CD4-positive, CD25-positive, alpha-beta regulatory T cell (primary cell): ENCODE measurements around the gene SYT1. TPM values are rescaled to one million over a fixed set of nuclear protein-coding genes. Genes with fewer than 3 reads are reported as not detected.
"Not testable (repeated sequence)": the region's sequence is repeated elsewhere in the genome, so short reads cannot be mapped to it uniquely, and the experiment has no call there.

Experiments used
- ATAC-seq, 2 donors: fragments of 150-1000 bp; cut with Tn5 transposase; one replicate each; pipeline ENCODE4 v1.10.0; 2021; ENCODE audit warnings: low read depth in 2 of 2, moderate number of reproducible peaks in 2 of 2, moderate library complexity in 1 of 2
- DNase-seq, 3 donors: peaks; one replicate each; pipeline versions ENCODE4 v3.0.0 to v3.0.0-alpha.2; 2012 to 2022; ENCODE audit warnings: mixed read lengths in 1 of 3
- H3K27ac ChIP-seq: one replicate; pipeline ENCODE4 v1.7.0; 2013; ENCODE audit warnings: mild to moderate bottlenecking, low read length; ENCODE audit not compliant: insufficient read depth, poor library complexity, severe bottlenecking
- H3K27me3 ChIP-seq: one replicate; pipeline ENCODE4 v1.7.0; 2013; ENCODE audit warnings: low read length; ENCODE audit not compliant: control insufficient read depth, insufficient read depth
- H3K36me3 ChIP-seq: one replicate; pipeline ENCODE4 v1.7.0; 2013; ENCODE audit warnings: mild to moderate bottlenecking, low read length, moderate library complexity; ENCODE audit not compliant: control insufficient read depth, insufficient read depth
- H3K4me1 ChIP-seq: 2 replicates; pipeline ENCODE4 v1.7.0; 2013; ENCODE audit warnings: mild to moderate bottlenecking, low read length; ENCODE audit not compliant: insufficient read depth, control insufficient read depth, poor library complexity, severe bottlenecking
- H3K4me3 ChIP-seq: one replicate; pipeline ENCODE4 v1.7.0; 2013; ENCODE audit warnings: low read depth, mild to moderate bottlenecking, low read length, moderate library complexity
- H3K9me3 ChIP-seq, 2 experiments: 1 replicate in 1 of 2; 2 replicates in 1 of 2; pipeline ENCODE4 v1.7.0; 2013; ENCODE audit warnings: low read length in 2 of 2, mild to moderate bottlenecking in 1 of 2, moderate library complexity in 1 of 2; ENCODE audit not compliant: control insufficient read depth in 2 of 2
- H3K27ac Mint-ChIP-seq, 3 donors: one replicate each; pipeline ENCODE4 v1.8.0; 2020 to 2022; ENCODE audit warnings: mild to moderate bottlenecking in 3 of 3, mixed read lengths in 3 of 3, moderate library complexity in 2 of 3
- H3K27me3 Mint-ChIP-seq: one replicate; pipeline ENCODE4 v1.8.0; 2022; ENCODE audit warnings: mild to moderate bottlenecking, mixed read lengths
- H3K36me3 Mint-ChIP-seq: one replicate; pipeline ENCODE4 v1.8.0; 2020; ENCODE audit warnings: mixed read lengths
- H3K4me1 Mint-ChIP-seq, 4 donors: one replicate each; pipeline ENCODE4 v1.8.0; 2020 to 2022; ENCODE audit warnings: mixed read lengths in 4 of 4, mild to moderate bottlenecking in 1 of 4
- H3K4me3 Mint-ChIP-seq, 4 donors: one replicate each; pipeline ENCODE4 v1.8.0; 2020 to 2022; ENCODE audit warnings: mild to moderate bottlenecking in 4 of 4, mixed read lengths in 4 of 4, moderate library complexity in 3 of 4
- H3K9me3 Mint-ChIP-seq, 7 donors: one replicate each; pipeline ENCODE4 v1.8.0; 2020 to 2022; ENCODE audit warnings: mixed read lengths in 7 of 7, mild to moderate bottlenecking in 3 of 7, moderate library complexity in 2 of 7
- polyA plus RNA-seq, 4 donors: library from polyadenylated mRNA; unstranded; fragments of 300-500 nt; fragmentation: Illumina TruSeq; gene quantifications; one replicate each; pipeline ENCODE4 v1.2.3, GENCODE V29; 2021
- total RNA-seq: library from RNA; stranded (reverse); gene quantifications from one replicate; pipeline ENCODE4 v1.2.3, GENCODE V29; 2022

Gene SYT1
- total and polyA plus RNA-seq, 5 donors from 2014 or later = not detected

DNA sequence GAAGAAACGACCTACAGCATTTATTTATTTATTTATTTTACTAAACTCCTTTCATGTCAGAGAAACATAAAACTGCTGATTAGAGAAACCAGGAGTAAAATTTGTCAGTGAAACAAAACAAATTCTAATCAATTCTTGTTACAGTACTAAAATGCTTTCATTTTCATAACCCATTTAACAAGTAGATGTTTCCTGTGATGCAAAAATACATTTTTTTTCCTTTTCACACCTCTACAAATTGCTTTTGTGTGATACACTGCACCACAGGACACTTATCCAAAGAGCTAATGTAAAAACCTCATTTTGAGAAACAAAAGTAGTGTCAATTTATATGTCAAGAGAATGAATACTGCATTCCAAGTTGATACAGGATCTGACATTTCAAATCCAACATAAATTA lies 155.1 kb downstream of the SYT1 start:
- Histone ChIP-seq H3K4me1 (no peaks in the 10 kb centered on the region), H3K9me3 (no peaks in the 10 kb centered on the region), H3K4me3 (no peak overlapping the region), H3K27ac (no peak overlapping the region), H3K36me3 (no peaks in the 10 kb centered on the region), H3K27me3 (no peaks in the 10 kb centered on the region)
- Mint-ChIP-seq H3K4me3 (no peak overlapping the region), H3K4me1 (no peaks in the 10 kb centered on the region), H3K27ac (no peak overlapping the region), H3K9me3 (peaks cover 2 to 15% (median 7%) of the 10 kb centered on the region in 7 donors), H3K27me3 (no peaks in the 10 kb centered on the region), H3K36me3 (no peaks in the 10 kb centered on the region)
- ATAC-seq (no peak), DNase-seq (no peak)

DNA sequence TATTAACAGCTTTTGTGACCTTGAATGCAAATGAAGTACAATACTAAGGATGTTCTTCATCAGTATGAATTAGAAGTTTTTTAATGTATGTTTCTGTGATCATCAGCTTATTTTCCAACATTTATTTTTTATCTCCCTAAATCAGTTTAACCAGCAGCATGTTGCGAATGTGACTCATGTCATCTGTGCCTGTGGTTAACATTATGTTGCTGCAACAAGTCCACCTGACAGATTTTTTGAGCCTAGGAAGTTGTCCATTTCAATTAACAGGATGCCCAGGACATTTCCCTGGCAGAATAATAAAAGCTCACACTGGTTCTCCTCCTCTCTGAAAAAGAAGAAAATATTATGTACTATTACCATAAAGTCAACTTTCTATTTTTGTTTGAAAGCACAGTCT lies 155.5 kb downstream of the SYT1 start:
- Histone ChIP-seq H3K9me3 (no peaks in the 10 kb centered on the region), H3K4me1 (no peaks in the 10 kb centered on the region), H3K4me3 (no peak overlapping the region), H3K36me3 (no peaks in the 10 kb centered on the region), H3K27ac (no peak overlapping the region), H3K27me3 (no peaks in the 10 kb centered on the region)
- Mint-ChIP-seq H3K27ac (no peak overlapping the region), H3K36me3 (no peaks in the 10 kb centered on the region), H3K4me1 (no peaks in the 10 kb centered on the region), H3K27me3 (no peaks in the 10 kb centered on the region), H3K4me3 (no peak overlapping the region), H3K9me3 (peaks cover 2 to 15% (median 7%) of the 10 kb centered on the region in 7 donors)
- ATAC-seq = no peak
- no peak for DNase-seq

- H3K4me1 Mint-ChIP-seq = no peaks in the 10 kb centered on the region
- no peaks in the 10 kb centered on the region for H3K36me3 Mint-ChIP-seq
- DNase-seq = no peak
- H3K27me3 Mint-ChIP-seq = no peaks in the 10 kb centered on the region
- ATAC-seq = no peak
- no peak overlapping the region for H3K27ac ChIP-seq
- H3K4me3 ChIP-seq = no peak overlapping the region
- H3K9me3 Mint-ChIP-seq = peaks cover 2 to 15% (median 4%) of the 10 kb centered on the region in 7 donors
- H3K4me1 ChIP-seq = no peaks in the 10 kb centered on the region
- H3K27ac Mint-ChIP-seq = no peak overlapping the region
- no peak overlapping the region for H3K4me3 Mint-ChIP-seq
- H3K9me3 ChIP-seq = no peaks in the 10 kb centered on the region
- H3K27me3 ChIP-seq = no peaks in the 10 kb centered on the region
- H3K36me3 ChIP-seq = no peaks in the 10 kb centered on the region
These were observed 156.4 kb downstream of the SYT1 start for GRCh38 chr12:79021021-79021420.

DNA sequence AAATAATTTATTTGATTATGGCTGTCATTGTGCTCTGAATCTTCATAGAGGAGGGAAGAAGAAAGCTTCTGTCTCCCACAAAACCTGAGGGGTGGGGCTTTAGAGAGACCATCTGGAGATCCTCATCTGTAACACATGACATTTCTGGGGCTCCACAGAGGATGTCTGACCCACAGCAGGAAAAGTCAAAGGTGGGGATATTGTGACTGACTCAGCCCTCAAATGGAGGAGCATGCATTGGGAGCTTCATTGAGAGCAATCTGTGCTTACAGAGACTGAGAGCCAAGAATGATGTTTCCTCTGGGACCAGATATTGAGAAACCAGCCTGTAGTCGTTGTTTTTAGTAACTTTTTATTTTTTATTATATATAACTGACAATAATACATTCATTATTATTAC lies 158.7 kb downstream of the SYT1 start:
- Histone ChIP-seq H3K9me3 (no peaks in the 10 kb centered on the region), H3K27me3 (no peaks in the 10 kb centered on the region), H3K27ac (no peak overlapping the region), H3K36me3 (no peaks in the 10 kb centered on the region), H3K4me3 (no peak overlapping the region), H3K4me1 (no peaks in the 10 kb centered on the region)
- no peaks in the 10 kb centered on the region for H3K27me3 Mint-ChIP-seq
- no peak for ATAC-seq
- no peak overlapping the region for H3K27ac Mint-ChIP-seq
- no peaks in the 10 kb centered on the region for H3K36me3 Mint-ChIP-seq
- no peak for DNase-seq
- no peak overlapping the region for H3K4me3 Mint-ChIP-seq
- H3K9me3 Mint-ChIP-seq = peaks cover 0 to 5% (median 1%) of the 10 kb centered on the region in 7 donors
- H3K4me1 Mint-ChIP-seq = no peaks in the 10 kb centered on the region

DNA sequence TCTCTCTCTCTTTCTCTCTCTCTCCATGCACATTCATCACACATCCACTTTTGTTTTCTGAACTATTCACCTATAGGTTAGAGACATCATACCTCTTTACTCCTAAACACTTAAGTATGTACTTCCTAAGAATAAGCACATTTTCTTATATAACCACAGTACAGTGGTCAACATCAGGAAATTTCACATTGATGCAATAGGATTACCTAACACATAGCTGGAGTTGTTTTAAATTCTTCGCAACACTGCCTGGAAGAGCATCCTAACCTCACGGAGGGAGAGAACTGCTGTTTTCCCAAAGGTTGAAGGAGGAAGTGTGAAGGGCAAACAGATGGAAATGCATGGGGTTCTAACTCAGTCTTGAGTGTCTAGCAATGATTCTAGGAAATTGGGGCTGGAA lies 159.2 kb downstream of the SYT1 start:
- H3K27me3 ChIP-seq = no peaks in the 10 kb centered on the region
- no peaks in the 10 kb centered on the region for H3K36me3 ChIP-seq
- Mint-ChIP-seq H3K9me3 (peaks cover 0 to 5% (median 1%) of the 10 kb centered on the region in 7 donors), H3K4me3 (no peak overlapping the region), H3K4me1 (no peaks in the 10 kb centered on the region), H3K36me3 (no peaks in the 10 kb centered on the region), H3K27me3 (no peaks in the 10 kb centered on the region), H3K27ac (no peak overlapping the region)
- ATAC-seq (no peak), DNase-seq (no peak)
- no peak overlapping the region for H3K27ac ChIP-seq
- no peak overlapping the region for H3K4me3 ChIP-seq
- no peaks in the 10 kb centered on the region for H3K4me1 ChIP-seq
- H3K9me3 ChIP-seq = no peaks in the 10 kb centered on the region

- Mint-ChIP-seq H3K27me3 (no peaks in the 10 kb centered on the region), H3K27ac (no peak overlapping the region), H3K4me3 (no peak overlapping the region), H3K4me1 (no peaks in the 10 kb centered on the region), H3K9me3 (peaks cover 2 to 26% (median 5%) of the 10 kb centered on the region in 7 donors), H3K36me3 (no peaks in the 10 kb centered on the region)
- Histone ChIP-seq H3K4me1 (no peaks in the 10 kb centered on the region), H3K4me3 (no peak overlapping the region), H3K27me3 (no peaks in the 10 kb centered on the region), H3K9me3 (no peaks in the 10 kb centered on the region), H3K36me3 (no peaks in the 10 kb centered on the region), H3K27ac (no peak overlapping the region)
- ATAC-seq (no peak), DNase-seq (no peak)
These were observed 169.2 kb downstream of the SYT1 start for GRCh38 chr12:79033788-79034187.

- H3K27me3 Mint-ChIP-seq, H3K36me3 Mint-ChIP-seq, H3K4me1 Mint-ChIP-seq, H3K36me3 ChIP-seq, H3K9me3 ChIP-seq, H3K4me1 ChIP-seq, H3K27ac Mint-ChIP-seq, H3K27ac ChIP-seq, ATAC-seq, H3K4me3 Mint-ChIP-seq, DNase-seq, H3K27me3 ChIP-seq, H3K4me3 ChIP-seq, H3K9me3 Mint-ChIP-seq: not testable (repeated sequence)
These were observed 180.2 kb downstream of the SYT1 start for GRCh38 chr12:79044748-79045147.

GRCh38 chr12:79045149-79045703 lies 180.7 kb downstream of the SYT1 start:
- not testable (repeated sequence) for DNase-seq, H3K27ac ChIP-seq, H3K4me3 Mint-ChIP-seq, H3K27me3 Mint-ChIP-seq, H3K27ac Mint-ChIP-seq, H3K9me3 ChIP-seq, H3K4me1 Mint-ChIP-seq, H3K9me3 Mint-ChIP-seq, ATAC-seq, H3K4me3 ChIP-seq, H3K4me1 ChIP-seq, H3K36me3 Mint-ChIP-seq, H3K27me3 ChIP-seq, H3K36me3 ChIP-seq
